NCI-H1694 (cell line): ENCODE data around the gene OARD1.

Source experiments
- DNase-seq: peaks from one replicate; lab custom pipeline; 2025; lab: John Stamatoyannopoulos, UW

Gene OARD1

GRCh38 chr6:41074692-41075436, 2.7 kb upstream of the OARD1 start:
- no peak for DNase-seq

DNA sequence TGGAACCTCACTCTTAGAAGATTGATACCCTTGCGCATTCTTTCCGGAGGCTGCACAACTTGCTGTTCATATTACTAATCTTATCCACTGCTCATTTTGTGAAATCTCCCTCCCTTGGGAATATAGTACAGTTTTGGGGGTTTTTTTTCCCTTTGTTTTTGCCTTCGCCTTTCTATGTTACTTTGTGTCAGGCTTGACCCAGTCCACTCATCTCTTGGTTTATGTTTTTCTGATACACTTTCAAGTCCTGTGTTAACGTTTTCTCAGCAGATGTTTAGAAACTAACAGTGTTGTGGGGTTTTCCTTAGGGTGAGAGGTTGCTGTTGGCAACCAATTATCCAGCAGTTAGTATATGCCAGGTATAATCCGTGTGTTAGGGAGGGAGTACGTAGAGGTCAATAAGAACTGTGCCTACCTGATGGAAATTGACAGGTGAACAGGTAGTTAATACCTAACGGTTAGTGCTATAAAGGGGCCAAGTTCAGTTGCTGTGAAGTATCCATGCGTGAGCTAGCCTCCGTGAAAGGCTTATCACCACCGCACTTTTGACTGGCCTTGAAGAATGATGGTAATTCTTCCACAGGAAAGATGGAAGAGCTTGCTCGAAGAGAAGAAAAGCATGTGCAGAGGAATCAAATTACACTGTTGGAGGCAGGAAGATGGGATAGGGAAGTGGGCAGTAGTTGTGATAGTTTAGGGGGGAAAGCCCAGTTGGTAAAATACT, 2.0 kb upstream of the OARD1 start:
- no peak for DNase-seq

GRCh38 chr6:41073203-41073967, 1.2 kb upstream of the OARD1 start:
- DNase-seq, result peak; percentile 47

- DNase-seq, result no peak
These were observed 663 bp upstream of the OARD1 start, which contains the start of gene NFYA for GRCh38 chr6:41072836-41073202. Gene NFYA, plus strand, starts transcription at chr6:41072974. Its CDS starts 6,116 bp downstream, at chr6:41079090.

- DNase-seq, result no peak
These were observed 644 bp downstream of the OARD1 start for GRCh38 chr6:41071501-41071922.

GRCh38 chr6:41066867-41067304, 5.3 kb downstream of the OARD1 start:
- DNase-seq, result peak; percentile 60

- no peak for DNase-seq
These were observed 6.6 kb downstream of the OARD1 start for GRCh38 chr6:41065550-41066026.

GRCh38 chr6:41064841-41065240, 7.3 kb downstream of the OARD1 start:
- no peak for DNase-seq

DNA sequence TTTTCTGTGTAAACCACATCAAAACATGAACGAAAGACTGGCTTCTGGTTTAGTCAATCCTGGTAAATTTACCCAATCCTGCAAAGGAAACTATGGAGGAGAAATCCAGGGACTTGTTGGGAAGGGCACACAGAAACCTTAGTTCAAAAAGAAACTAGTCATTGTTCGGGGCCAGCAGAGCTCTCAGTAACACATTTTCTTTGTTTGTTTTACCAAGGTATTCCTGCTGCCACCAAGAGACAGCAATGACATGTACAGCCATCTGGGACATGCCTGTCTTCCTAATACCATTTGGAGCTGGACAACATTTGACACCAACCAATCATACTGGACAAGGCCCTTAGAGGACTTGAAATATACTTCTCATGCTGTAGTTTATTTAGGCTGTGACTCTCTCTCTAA, 8.3 kb downstream of the OARD1 start:
- DNase-seq, result no peak

- DNase-seq, result no peak
These were observed 10.1 kb downstream of the OARD1 start for GRCh38 chr6:41062056-41062455.

GRCh38 chr6:41061196-41061726, 10.9 kb downstream of the OARD1 start:
- DNase-seq, result no peak

DNA sequence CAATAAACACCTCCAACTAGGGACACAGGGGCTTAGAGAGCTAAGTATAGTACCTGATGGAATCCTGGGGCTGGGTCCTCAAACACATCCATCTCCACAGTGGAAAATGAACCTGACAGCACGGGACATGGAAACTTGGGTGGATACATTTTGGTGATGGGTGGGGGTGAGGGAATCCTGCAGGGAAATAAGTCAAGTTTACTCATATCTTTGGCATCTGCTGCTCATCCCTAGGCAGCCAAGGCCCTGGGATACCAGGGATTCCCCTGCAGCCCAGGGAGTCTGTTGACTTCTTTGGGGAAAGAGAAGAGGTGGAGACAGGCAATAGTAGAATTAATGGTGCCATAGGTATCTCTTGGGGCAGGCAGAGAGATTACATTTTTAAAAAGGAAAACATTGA, 12.6 kb downstream of the OARD1 start:
- DNase-seq, result no peak

GRCh38 chr6:41058783-41059181, 13.4 kb downstream of the OARD1 start:
- no peak for DNase-seq

- no peak for DNase-seq
These were observed 15.2 kb downstream of the OARD1 start for GRCh38 chr6:41056768-41057490.

DNA sequence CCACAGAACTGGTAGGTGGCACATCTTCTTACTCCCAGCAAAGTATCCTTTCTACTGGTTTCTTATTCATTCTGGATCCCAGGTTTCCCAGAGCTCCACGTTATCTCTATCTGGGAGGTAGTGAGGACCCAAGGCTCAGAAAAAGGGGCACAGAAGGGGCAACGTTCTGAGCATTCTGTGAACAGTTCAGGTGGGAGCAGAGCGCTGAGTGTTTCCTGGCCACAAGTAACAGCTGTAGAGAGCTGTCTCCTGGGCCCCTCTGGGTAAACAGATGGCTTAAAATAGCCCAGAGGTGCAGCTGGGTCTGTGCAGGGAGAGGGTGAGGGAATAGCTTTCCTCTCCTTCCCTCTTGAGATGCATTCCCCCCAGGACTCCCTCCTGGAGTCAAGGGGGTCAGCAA, 17.0 kb downstream of the OARD1 start:
- peak; percentile 44 for DNase-seq

GRCh38 chr6:41054511-41054910, 17.6 kb downstream of the OARD1 start:
- DNase-seq, result no peak

GRCh38 chr6:41053041-41053440, 19.1 kb downstream of the OARD1 start, which contains the start of gene APOBEC2:
Gene APOBEC2, plus strand, starts transcription at chr6:41053202. Its CDS starts 146 bp downstream, at chr6:41053348.
- DNase-seq, result peak; percentile 17

DNA sequence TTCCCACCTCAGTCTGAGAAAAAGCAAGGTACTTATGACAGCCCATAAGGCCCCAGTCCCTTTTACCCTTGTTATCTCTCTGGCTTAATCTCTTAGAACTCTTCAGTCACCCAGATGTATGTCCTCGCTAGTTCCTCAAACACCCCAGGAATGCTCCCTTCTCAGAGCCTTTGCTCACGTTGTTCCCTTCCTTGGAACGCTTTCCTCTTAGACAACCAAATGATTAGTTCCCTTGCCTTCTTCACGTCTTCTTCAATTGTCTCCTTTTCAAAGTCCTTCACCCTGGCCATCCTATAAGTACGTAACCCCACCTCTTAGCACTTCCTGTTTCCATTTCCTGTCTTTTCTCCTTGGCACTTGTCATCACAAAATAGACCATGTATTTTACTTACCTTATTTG, 20.3 kb downstream of the OARD1 start:
- DNase-seq, result no peak

DNA sequence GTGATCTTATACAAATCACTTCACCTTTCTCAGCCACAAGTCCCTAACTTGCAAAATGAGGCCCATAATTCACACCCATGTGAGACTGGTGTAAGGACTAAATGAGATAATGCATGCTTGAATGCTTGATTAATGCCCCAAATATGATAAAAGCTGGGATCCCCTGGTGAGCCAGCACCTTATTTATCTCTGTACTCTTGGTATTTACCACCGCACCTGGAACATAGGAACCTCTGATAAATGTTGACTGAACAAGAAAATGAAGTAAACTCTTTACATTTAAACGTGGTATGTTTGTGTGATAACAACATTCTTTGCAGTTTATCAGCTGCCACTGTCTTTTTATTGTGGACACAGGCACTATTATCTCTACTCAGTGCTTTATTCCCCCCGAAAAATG, 21.6 kb downstream of the OARD1 start:
- DNase-seq, result no peak

DNA sequence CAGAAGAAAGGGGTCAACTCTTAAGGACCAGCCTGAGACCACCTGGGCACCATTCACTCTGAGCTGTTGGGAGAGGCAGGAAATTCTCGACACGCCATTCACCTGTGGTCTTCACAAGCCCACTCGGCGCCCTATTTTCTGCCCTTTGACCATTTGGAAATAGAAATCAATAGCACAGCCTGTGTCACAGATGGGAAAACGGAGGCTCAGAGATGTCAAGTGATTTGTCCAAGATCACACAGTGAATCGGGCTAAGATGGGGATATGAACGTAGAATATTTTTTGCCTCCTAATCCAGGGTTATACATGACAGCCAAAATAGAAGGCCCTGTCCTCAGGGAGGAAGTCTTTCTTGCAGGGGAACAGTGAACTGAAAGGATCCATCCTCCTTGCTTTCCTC, 22.2 kb downstream of the OARD1 start:
- no peak for DNase-seq

DNA sequence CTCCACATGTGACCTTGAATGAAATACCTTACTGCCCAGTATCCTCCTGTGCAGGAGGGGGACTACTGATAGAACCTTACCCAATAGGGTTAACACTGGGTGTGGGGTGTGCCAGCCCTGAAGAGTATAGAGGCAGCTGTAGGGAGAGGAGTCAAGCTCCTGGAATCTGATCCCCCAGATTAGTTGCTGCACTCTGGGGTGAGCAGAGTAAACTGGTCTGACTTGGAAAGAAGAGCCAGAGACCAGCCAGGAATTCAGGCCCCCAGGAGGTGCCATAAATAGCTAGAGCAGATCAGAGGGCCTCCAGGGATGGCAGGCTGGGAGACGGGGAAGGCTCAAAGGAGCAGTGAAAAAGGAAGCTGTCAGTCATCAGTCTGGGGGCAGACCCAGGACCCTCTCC, 22.6 kb downstream of the OARD1 start:
- DNase-seq, result no peak
